GM12878 (cell line): ENCODE results near the gene RASAL2. TPM values are rescaled to one million over a fixed set of nuclear protein-coding genes. Genes with fewer than 3 reads are reported as not detected.

Experiments
- ATAC-seq: fragments of 200-7000 bp; cut with Tn5 transposase; 3 replicates; pipeline ENCODE4 v1.9.1; 2020; ENCODE audit warnings: mild to moderate bottlenecking, moderate library complexity
- BruUV-seq: library from RNA; stranded (reverse); fragments of 400-500 nt; replicated peaks from 2 replicates; lab custom pipeline; 2021; lab: Mats Ljungman, UMichigan
- CTCF ChIA-PET: fragments of 300-600 bp; sonication (Branson Sonifier 250); formaldehyde crosslinking; extraction: SDS; loops from one replicate; lab custom pipeline; 2021; ENCODE audit warnings: inconsistent platforms; lab: Yijun Ruan, JAX
- POLR2A ChIA-PET: fragments of 350-600 bp; formaldehyde crosslinking; extraction: SDS; loops from one replicate; lab custom pipeline; 2021; ENCODE audit warnings: inconsistent platforms; lab: Charles Lee
- RAD21 ChIA-PET: fragments of 300-600 bp; sonication (Branson Sonifier 250); formaldehyde crosslinking; loops from one replicate; lab custom pipeline; 2023; ENCODE audit warnings: antibody characterized with exemption; ENCODE audit not compliant: unreplicated experiment; lab: Charles Lee
- SMC1A ChIA-PET: fragments of 300-600 bp; sonication (Branson Sonifier 250); formaldehyde crosslinking; loops from one replicate; lab custom pipeline; 2023; ENCODE audit not compliant: unreplicated experiment, uncharacterized antibody; lab: Charles Lee
- DNase-seq: peaks from one replicate; pipeline ENCODE4 v3.0.0-alpha.2; 2011; ENCODE audit warnings: low read depth, low spot score
- FAIRE-seq: peaks from 3 replicates; lab custom pipeline; 2011; peaks lifted over from hg19 to GRCh38; lab: Jason Lieb, UNC
- H2AFZ ChIP-seq: 2 replicates; pipeline ENCODE4 v1.6.0; 2011; ENCODE audit warnings: low read depth, low read length, control low read depth; ENCODE audit not compliant: control insufficient read depth
- H3K27ac ChIP-seq: 2 replicates; pipeline ENCODE4 v1.5.1; 2011; ENCODE audit warnings: control low read depth; ENCODE audit not compliant: control insufficient read depth, insufficient read depth
- H3K27me3 ChIP-seq, 2 experiments: replicated peaks in 1 of 2; 2 replicates each; pipeline versions ENCODE4 v1.6.0 to v1.6.1; 2011; ENCODE audit warnings: low read length in 1 of 2; ENCODE audit not compliant: control insufficient read depth in 2 of 2, insufficient read depth in 2 of 2
- H3K36me3 ChIP-seq, 2 experiments: 2 replicates each; pipeline ENCODE4 v1.5.1; 2011; ENCODE audit warnings: low read length in 1 of 2; ENCODE audit not compliant: control insufficient read depth in 2 of 2, insufficient read depth in 2 of 2
- H3K4me1 ChIP-seq: 2 replicates; pipeline ENCODE4 v1.6.1; 2011; ENCODE audit warnings: mild to moderate bottlenecking, low read length, moderate library complexity, mixed read lengths; ENCODE audit not compliant: control insufficient read depth, insufficient read depth
- H3K4me2 ChIP-seq: 2 replicates; pipeline ENCODE4 v1.6.0; 2011; ENCODE audit warnings: control low read depth; ENCODE audit not compliant: control insufficient read depth, insufficient read depth
- H3K4me3 ChIP-seq: fragments of 200-600 bp; sonication (generic); 2 replicates; pipeline ENCODE4 v1.5.1; 2016
- H3K79me2 ChIP-seq: 2 replicates; pipeline ENCODE4 v1.6.0; 2011; ENCODE audit warnings: low read length; ENCODE audit not compliant: control insufficient read depth, insufficient read depth
- H3K9ac ChIP-seq: 2 replicates; pipeline ENCODE4 v1.8.0; 2011; ENCODE audit warnings: low read length, control low read depth, mixed read lengths; ENCODE audit not compliant: control insufficient read depth, insufficient read depth
- H3K9me3 ChIP-seq: replicated peaks from 3 replicates; pipeline ENCODE4 v1.5.1; 2011; ENCODE audit warnings: mild to moderate bottlenecking, low read length; ENCODE audit not compliant: control insufficient read depth, insufficient read depth
- H4K20me1 ChIP-seq: 2 replicates; pipeline ENCODE4 v1.6.0; 2011; ENCODE audit not compliant: control insufficient read depth, insufficient read depth
- BHLHE40 ChIP-seq, 2 experiments: fragments of 450-650 bp in 1 of 2; IDR thresholded peaks; 2 replicates each; pipeline ENCODE4 v1.6.1; 2011 to 2017; ENCODE audit warnings: low read depth in 2 of 2, borderline replicate concordance in 1 of 2, improper control_type of control experiment in 1 of 2, low read length in 1 of 2, mild to moderate bottlenecking in 1 of 2
- CEBPB ChIP-seq, 2 experiments: fragments of 150-350 bp in 1 of 2; IDR thresholded peaks; 2 replicates each; pipeline ENCODE4 v1.6.1; 2012 to 2014; ENCODE audit warnings: low read depth in 2 of 2, low read length in 2 of 2, borderline replicate concordance in 1 of 2, inconsistent platforms in 1 of 2
- E2F8 ChIP-seq: fragments of 450-650 bp; IDR thresholded peaks from 2 replicates; pipeline ENCODE4 v1.6.1; 2018; ENCODE audit warnings: mild to moderate bottlenecking, low read depth, moderate library complexity; ENCODE audit not compliant: partially characterized antibody
- E4F1 ChIP-seq: fragments of 450-650 bp; IDR thresholded peaks from 2 replicates; pipeline ENCODE4 v1.6.1; 2018; ENCODE audit warnings: borderline replicate concordance, mild to moderate bottlenecking; ENCODE audit not compliant: partially characterized antibody
- HCFC1 ChIP-seq: fragments of 150-350 bp; IDR thresholded peaks from 2 replicates; pipeline ENCODE4 v1.6.1; 2014; ENCODE audit warnings: low read length
- JUNB ChIP-seq: IDR thresholded peaks from 2 replicates; pipeline ENCODE4 v1.6.1; 2016; ENCODE audit warnings: antibody characterized with exemption, mild to moderate bottlenecking
- KDM1A ChIP-seq: fragments of 200-600 bp; sonication (generic); IDR thresholded peaks from 2 replicates; pipeline ENCODE4 v1.6.1; 2016; ENCODE audit warnings: borderline replicate concordance
- MEF2B ChIP-seq: fragments of 450-650 bp; IDR thresholded peaks from 2 replicates; pipeline ENCODE4 v1.6.1; 2018; ENCODE audit warnings: mild to moderate bottlenecking, moderate library complexity; ENCODE audit not compliant: partially characterized antibody, poor library complexity, severe bottlenecking
- NFIC ChIP-seq: IDR thresholded peaks from 2 replicates; pipeline ENCODE4 v1.6.1; 2012; ENCODE audit warnings: low read depth, mild to moderate bottlenecking, inconsistent platforms, low read length, moderate library complexity
- NR2C1 ChIP-seq: fragments of 450-650 bp; IDR thresholded peaks from 2 replicates; pipeline ENCODE4 v1.6.1; 2017; ENCODE audit warnings: antibody characterized with exemption, mild to moderate bottlenecking, moderate library complexity
- RFX5 ChIP-seq: IDR thresholded peaks from 2 replicates; pipeline ENCODE4 v1.6.1; 2011; ENCODE audit warnings: low read depth, low read length, improper control_type of control experiment
- SMAD1 ChIP-seq: fragments of 450-650 bp; IDR thresholded peaks from 2 replicates; pipeline ENCODE4 v1.6.1; 2018; ENCODE audit warnings: mild to moderate bottlenecking, low read depth; ENCODE audit not compliant: partially characterized antibody
- ZBTB11 ChIP-seq: fragments of 450-650 bp; formaldehyde crosslinking; IDR thresholded peaks from 2 replicates; pipeline ENCODE4 v1.5.0; 2022; ENCODE audit warnings: mild to moderate bottlenecking, missing genetic modification characterization
- ZNF384 ChIP-seq: IDR thresholded peaks from 2 replicates; pipeline ENCODE4 v1.6.1; 2012; ENCODE audit warnings: low read depth, mild to moderate bottlenecking, low read length, improper control_type of control experiment, borderline replicate concordance
- ZNF622 ChIP-seq: fragments of 450-650 bp; IDR thresholded peaks from 2 replicates; pipeline ENCODE4 v1.6.1; 2017; ENCODE audit warnings: mild to moderate bottlenecking, inconsistent platforms
- ZSCAN29 ChIP-seq: fragments of 450-650 bp; IDR thresholded peaks from 2 replicates; pipeline ENCODE4 v1.6.1; 2017; ENCODE audit warnings: mild to moderate bottlenecking, moderate library complexity
- WGBS: methylation state at CpG from one replicate; pipeline ENCODE4 v1.1.6; 2016; ENCODE audit warnings: low lambda C conversion rate; ENCODE audit not compliant: insufficient replicate concordance, insufficient coverage; ENCODE audit errors: missing lambda C conversion rate; 5-methylcytosine and 5-hydroxymethylcytosine counted together
- in situ Hi-C: fragments of 300-500 bp; cut with MboI; formaldehyde crosslinking; loops from 9 replicates; pipeline ENCODE4 v1.14.3; 2018; ENCODE audit warnings: mixed read lengths
- intact Hi-C: fragments of 100-400 bp; cut with micrococcal nuclease; formaldehyde crosslinking; loops from one replicate; pipeline ENCODE4 v1.14.2; 2022; ENCODE audit not compliant: unreplicated experiment
- polyA plus RNA-seq, 11 experiments: library from polyadenylated mRNA; depleted of rRNA in 4 of 11; unstranded in 6 of 11; stranded (reverse) in 5 of 11; fragments of >200 nt; fragmentation: Nextera tagmentation in 4 of 11; fragmentation: Illumina TruSeq in 1 of 11; extraction: Ambion mirVana in 4 of 11; extraction: Trizol in 1 of 11; gene quantifications; 1 replicate in 1 of 11; 2 replicates in 10 of 11; pipeline versions ENCODE4 v1.2.1 to v1.2.3, GENCODE V29; 2011 to 2016; ENCODE audit warnings: inconsistent platforms in 2 of 11, missing spikeins in 2 of 11, low read depth in 1 of 11
- total RNA-seq, 4 experiments: library from RNA; depleted of rRNA in 3 of 4; stranded (reverse); fragments of >200 nt in 3 of 4; fragmentation: Illumina TruSeq in 1 of 4; extraction: Trizol in 1 of 4; gene quantifications; 2 replicates each; pipeline versions ENCODE4 v1.2.1 to v1.2.3, GENCODE V29; 2013 to 2021

The RASAL2 gene
- total and polyA plus RNA-seq, 10 of the 15 experiments (the other 5 are each of a cell fraction or from before 2014, with no cell fraction given), result 0.02 to 6.9 (median 0.17) TPM; not detected in 1

GRCh38 chr1:178243890-178244289 lies 150.0 kb downstream of the RASAL2 start:
- Histone ChIP-seq H3K36me3 (no peaks in the 10 kb centered on the region), H3K79me2 (no peaks in the 10 kb centered on the region), H3K4me3 (no peak overlapping the region), H4K20me1 (no peaks in the 10 kb centered on the region), H3K9ac (no peak overlapping the region), H3K4me2 (no peak overlapping the region)
- ChIA-PET CTCF (no interaction called here), POLR2A (no interaction called here)
- in situ Hi-C loops, result no loop called here
- intact Hi-C loops, result no loop called here
- TF ChIP-seq SMAD1, result no peak
- TF ChIP-seq BHLHE40 (IDR thresholded peaks at IDR 0.05; ENCODE audit: borderline replicate concordance in 1 of 2, low read depth in 2 of 2, low read length in 1 of 2), result no peak
- no peak for TF ChIP-seq RFX5
- no peak for TF ChIP-seq ZNF622
- TF ChIP-seq NR2C1, result no peak
- no peak for TF ChIP-seq ZSCAN29
- TF ChIP-seq NFIC, result no peak
- no peak for TF ChIP-seq KDM1A
- TF ChIP-seq E4F1, result no peak
- no peak for TF ChIP-seq E2F8
- TF ChIP-seq ZNF384, result no peak
- TF ChIP-seq HCFC1, result no peak
- TF ChIP-seq CEBPB (IDR thresholded peaks at IDR 0.05; ENCODE audit: borderline replicate concordance in 1 of 2, low read depth in 2 of 2, low read length in 2 of 2), result no peak
- no peak for TF ChIP-seq ZBTB11 (CRISPR knock-in tag)
- TF ChIP-seq JUNB, result no peak
- no peak for TF ChIP-seq MEF2B
- TF ChIP-seq, all 136 proteins: peak for 0
- ATAC-seq, result no peak
- H3K9me3 ChIP-seq, result no peaks in the 10 kb centered on the region
- ChIA-PET SMC1A (no interaction called here), RAD21 (no interaction called here)
- no peaks in the 10 kb centered on the region for H3K4me1 ChIP-seq
- FAIRE-seq, result no peak
- H3K27ac ChIP-seq, result no peak overlapping the region
- no peak for DNase-seq
- no peak overlapping the region for H2AFZ ChIP-seq
- no peaks in the 10 kb centered on the region for H3K27me3 ChIP-seq
- no TSS peak for BruUV-seq
- 0% methylated on average over 2 of the region's 2 CpGs for WGBS
